Stimulated activated CD8-positive, alpha-beta memory T cell treated with anti-CD3 and anti-CD28 coated beads, Interleukin-7, amount 100 ng/mL, for 4 hours (primary cell): ENCODE measurements around the gene EN2.
"Not testable (repeated sequence)": the region's sequence is repeated elsewhere in the genome, so short reads cannot be mapped to it uniquely, and the experiment has no call there.

Source experiments
- DNase-seq, 2 donors: peaks; one replicate each; pipeline ENCODE4 v3.0.0-alpha.2; 2020; ENCODE audit warnings: low read depth in 2 of 2

The EN2 gene

DNA sequence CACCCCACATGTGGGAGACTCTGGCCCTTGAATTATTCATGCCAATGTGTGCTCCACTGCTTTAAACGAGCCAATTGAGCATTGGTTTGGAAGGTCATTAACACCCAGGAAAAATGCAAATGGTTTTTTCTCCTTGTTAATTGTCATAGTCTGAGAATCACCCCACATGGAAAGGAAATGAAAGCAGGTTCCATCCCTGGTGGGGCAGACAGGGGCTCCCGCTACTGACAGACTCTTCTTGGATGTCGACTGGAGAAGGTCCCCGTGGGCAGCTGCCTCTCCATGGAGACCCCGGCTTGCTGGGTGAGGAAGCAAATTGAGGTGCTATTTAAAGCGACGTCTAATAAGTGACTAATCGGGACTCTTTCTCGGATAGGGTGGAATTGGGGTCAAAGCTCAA is 32.0 kb upstream of the EN2 start:
- no peak for DNase-seq

DNA sequence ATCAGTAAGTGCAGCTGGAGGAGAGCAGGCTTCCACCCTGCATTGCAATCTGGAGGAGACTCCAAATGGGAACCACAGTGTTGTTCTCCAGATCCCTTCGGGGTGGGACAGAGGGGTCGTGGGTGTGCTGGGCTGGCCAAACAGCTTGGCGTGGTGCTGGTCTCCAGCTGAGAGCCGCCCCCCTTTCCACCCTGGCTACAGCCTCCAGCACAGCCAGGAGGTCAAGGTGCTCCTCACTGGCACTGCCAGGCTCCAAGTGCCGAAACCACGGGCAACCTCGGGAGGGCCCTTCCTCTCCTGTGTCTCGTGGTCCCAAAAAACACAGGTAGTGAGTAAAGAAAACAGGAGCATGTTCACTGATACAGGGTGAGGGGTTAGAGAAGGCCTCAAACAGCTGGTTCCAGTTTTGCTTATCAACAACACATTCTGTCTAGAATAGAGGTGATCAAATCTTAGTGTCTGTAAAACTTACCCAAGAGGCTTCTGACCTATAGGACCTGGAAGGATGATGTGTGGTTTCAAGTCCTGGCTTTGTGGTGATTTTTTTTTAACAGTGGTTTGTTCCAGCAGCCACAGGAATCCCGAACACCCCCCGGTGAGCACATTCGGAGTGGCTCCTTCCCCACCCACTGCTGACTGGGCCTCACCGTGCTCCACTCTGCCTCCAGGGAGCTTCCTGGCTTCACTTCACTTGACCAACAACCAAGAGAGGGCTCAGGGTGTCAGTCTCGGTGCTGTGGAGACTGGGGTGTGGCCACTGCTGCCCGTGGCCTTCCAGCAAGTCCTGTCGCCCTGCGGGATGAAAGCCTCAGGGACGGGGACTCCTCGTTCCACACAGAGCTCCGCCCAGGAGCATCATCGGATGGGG is 31.2 kb upstream of the EN2 start:
- DNase-seq: no peak

DNA sequence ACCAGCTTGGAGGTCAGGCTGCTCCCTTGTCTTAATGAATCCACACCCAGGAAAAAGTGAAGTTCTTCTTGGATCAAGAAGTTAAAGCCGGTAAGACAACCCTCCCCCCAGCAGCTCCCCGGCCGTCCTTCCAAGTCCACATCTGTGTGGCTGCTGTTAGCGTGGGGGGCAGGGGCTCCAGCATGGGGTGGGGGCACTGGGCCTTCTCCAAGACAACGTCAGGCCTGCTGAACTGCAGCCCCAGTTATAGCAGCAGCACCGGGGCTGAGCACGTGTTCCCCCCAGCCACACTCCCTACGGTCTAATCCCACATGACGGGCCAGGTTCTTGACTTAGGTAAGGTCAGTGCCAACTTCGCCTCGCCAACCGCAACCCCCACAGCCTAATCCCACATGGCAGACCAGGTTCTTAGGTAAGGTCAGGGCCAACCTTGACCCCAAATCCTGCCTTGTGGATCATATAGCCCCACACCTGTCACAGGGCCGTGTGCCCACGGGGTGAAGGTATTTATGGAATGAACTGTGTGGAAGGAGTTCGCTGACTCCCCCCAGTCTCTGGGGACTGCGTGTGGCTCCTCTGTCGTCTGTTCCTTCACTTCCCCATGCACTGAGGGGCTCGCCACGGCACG is 30.4 kb upstream of the EN2 start:
- no peak for DNase-seq

DNA sequence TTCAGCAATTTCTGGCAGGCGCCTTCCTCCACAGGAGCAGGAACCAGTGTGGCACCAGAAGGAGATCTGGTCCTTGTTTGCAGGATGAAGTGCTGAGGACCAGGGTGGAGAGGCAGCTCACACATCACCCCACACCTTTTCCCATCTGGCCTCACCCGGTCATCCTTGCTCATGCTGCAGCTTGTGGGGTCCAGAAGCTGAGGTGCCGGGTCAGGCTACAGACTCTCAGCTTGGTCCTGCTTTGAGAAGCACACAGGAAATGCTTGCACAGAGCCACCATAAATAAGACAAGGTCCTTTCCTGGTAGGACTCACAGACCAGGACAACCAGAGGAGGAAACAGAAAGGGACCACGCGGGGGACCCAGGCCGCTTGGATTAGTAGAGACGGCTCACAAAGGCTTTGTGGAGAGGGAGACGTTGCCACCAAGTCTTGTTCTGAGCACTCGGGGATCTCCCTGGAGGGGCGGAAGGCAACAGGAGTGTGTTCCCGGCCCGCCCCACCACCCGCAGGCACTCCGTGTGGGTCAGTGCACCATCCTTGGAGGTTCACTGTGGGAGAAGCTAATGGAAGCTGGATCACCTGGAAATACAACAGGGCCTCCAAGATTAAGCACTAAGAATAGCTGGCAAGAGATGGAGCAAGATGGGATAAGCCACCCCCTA is 29.6 kb upstream of the EN2 start:
- no peak for DNase-seq

DNA sequence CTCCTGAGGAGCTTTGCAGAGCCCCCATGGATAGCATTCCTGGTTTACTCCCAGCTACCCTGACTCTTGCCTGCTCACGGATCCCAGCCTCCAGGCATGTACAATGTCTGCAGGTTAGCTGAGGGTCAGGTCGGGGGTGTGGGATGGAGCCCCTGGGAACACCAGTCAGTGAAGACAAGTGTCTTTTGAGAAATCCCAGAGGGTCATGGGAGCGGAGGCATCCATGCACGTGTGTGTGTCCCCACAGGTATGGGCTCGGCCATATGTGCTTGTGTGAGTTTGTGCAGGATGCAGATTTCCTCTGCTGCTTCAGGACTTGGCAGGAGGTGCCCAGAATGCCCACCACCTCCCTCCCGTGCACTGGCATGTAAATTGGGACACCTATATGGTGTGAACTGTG is 28.3 kb upstream of the EN2 start:
- DNase-seq: no peak

DNA sequence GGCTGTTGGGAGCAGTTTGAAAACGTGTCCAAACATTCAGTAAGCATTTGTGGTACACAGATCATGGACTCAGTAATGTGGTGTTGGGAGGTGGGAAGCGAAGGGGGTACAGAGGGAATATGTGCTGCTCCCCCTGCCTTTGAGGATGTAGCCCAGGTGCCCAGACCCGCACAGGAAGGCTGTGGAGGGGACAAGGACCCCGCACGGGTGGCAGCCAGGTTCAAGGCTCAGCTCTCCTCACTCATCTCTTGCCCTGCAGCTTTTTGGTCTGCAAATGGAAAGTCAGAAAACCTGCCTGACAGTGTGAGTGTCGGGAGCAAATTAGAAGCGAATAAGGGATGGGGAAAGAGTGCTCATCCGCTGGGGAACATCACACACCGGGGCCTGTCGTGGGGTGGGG is 27.3 kb upstream of the EN2 start:
- DNase-seq: no peak

DNA sequence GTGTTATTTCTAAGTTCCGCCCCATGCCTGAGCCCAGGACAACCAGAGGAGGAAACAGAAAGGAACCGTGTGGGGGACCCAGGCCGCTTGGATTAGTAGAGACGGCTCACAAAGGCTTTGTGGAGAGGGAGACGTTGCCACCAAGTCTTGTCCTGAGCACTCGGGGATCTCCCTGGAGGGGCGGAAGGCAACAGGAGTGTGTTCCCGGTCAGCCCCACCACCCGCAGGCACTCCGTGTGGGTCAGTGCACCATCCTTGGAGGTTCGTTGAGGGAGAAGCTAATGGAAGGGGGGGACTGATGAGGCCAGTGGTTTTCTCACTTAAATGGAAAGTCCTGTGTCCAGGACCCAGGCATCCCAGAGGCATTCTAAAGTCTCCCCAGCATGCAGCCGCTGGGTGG is 26.7 kb upstream of the EN2 start:
- no peak for DNase-seq

DNA sequence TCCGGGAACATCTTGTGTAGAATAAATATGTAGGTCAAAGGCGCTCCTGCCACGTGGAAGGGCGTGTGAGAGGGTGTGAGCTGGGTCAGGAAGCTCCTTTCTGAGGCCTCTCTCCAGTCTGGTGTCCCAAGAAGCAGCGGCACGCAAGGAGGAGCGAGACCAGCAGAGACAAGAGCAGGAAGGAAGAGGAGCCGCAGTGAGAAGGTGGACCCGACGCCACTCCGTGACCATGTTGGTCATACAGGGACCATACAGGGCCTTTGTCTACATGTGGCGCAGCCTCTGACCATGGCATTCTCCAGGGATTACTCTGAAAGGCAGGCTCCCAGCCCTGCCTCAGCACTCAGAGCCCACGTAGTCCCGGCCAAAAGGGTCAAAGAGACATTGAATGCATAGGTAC is 26.2 kb upstream of the EN2 start:
- no peak for DNase-seq

DNA sequence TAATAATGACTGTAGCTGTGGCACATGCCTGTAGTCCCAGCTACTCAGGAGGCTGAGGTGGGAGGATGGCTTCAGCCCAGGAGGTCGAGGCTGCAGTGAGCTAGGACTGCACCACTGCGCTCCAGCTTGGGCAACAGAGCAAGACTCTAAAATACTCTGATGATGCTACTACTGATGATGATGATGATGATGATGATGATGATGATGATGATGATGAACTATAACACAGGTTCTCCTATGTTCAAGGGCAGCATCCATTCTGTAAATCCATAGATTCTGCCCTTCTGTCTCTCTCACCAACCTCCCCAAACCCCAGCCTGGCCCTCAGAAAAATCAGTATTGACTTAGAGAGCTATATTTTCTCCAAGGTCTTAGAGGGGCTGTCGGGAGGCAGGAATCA is 22.8 kb upstream of the EN2 start:
- DNase-seq: no peak

DNA sequence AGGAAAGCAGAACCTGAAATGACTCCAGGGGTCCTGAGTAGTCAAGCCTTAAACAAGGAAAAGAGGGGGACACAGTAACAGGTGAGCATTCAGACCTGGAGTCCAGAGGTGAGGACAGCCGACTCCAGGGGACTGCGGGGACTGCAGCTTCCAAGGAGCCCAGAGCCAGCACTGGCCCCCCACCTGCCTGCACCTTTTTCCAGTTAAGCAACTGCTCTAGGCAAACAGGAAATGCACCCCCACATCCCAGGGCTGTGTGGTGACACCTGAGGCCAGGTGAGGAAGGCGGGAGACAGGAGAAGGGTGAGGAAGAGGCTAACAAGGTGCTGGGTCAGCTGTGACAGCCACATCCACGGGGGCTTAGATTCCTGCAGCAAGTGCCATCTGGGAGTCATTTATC is 20.1 kb upstream of the EN2 start:
- DNase-seq: no peak

DNA sequence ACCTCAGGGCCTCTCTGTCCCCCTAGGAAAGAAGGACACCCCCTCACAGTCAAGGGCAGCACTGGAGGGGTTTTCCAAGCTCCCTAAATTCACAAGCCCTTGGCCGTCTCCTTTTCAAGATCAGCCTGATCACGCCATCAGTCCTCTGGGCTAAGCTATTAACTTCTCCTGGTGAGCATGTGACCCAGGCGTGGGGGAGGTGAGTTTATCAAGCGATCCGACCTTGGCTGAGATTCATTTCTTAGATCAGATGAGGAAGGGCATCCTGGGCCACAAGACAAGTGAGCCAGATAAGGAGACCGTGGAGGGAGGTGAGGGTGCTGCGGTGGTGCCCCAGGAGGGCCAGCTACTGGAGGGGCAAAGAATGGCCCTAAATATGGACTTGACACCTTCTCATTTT is 19.2 kb upstream of the EN2 start:
- DNase-seq: no peak

DNA sequence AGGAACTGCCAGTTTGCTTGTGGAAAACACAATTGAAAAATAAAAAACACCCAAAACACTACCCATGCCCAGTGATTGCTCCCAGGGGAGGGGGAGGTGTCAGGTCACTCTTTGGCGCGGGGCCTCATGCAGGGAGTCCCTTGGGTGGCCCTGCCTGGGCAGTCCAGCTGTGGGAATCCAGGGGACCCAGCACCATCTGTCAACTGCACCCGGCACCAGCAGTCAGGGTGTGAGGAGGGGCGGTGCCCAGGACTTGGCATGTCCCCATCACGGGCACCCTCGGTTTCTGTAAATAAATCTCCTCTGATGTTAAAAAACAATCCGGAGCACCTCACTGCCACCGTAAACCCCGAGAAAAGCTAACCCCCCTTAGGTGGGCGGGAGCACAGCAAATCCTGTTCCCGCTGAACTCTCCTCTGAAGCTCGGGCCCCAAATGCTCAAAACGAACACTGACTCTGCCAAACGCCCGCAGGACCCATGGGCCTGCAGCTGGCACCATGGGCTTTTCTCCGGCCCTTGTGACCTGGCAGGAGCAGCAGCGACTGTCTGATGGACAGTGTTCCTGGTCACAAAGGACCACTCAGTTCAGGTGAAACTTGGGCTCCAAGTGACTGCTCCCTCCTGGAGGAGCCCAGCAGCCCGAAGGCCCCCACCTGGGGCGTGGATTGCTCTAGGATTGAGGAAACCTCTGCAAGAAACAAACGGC is 18.5 kb upstream of the EN2 start:
- no peak for DNase-seq

DNA sequence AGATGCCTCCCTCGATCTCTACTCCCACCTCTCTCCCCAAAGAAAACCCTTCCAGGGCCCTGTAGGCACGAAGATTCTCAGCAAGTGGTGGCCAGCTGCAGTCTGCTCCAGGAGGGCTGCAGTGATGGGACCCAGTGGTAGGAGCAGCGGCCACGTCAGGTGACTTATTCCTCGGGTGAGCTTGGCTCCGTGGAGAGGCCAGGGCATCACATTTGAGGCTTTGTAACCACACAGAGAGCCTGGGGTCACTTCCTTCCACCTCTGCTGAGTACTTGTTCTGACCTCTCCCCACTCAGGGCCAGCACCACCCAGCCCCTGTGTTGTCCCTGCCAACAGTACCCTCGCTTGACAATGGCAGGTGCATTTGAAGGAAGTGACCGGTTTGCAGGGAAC is 17.9 kb upstream of the EN2 start:
- DNase-seq: no peak

DNA sequence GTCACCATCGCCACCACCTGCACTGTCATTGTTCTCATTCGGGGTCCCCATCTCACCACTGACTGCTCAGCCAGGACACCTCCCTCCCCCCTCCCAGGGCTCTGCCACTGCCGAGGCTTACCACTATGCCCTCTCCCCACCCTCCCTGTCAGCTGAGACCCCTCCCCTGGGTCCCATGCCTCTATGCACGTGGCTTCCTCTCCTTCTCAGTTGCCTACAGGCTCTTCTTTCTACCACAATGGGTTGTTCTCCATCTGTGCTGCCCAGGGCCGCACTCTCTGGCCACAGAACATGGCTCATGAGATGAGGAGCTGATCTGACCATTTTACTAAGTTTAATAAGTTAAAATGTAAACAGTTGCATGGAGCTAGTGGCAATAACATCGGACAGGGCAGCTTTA is 16.1 kb upstream of the EN2 start:
- DNase-seq: no peak

DNA sequence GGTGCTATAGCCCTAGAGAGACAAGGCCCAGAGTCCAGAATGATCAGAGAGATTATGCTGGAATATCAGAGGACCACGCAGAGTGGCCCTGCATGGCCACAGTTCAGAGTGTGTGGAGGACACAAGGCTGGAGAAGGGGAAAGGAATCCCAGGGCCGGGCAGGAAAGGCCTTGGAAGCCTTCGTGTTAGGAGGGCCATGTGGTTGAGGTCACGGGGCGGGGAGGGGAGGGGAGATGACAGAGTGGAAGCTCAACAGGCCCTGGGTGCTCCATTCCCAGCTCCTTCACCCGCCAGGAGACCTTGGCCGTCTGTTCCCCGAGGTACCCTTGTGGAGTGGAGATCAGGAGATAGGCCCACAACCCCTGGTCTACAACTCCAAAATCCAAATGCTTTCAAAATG is 13.2 kb upstream of the EN2 start:
- no peak for DNase-seq

DNA sequence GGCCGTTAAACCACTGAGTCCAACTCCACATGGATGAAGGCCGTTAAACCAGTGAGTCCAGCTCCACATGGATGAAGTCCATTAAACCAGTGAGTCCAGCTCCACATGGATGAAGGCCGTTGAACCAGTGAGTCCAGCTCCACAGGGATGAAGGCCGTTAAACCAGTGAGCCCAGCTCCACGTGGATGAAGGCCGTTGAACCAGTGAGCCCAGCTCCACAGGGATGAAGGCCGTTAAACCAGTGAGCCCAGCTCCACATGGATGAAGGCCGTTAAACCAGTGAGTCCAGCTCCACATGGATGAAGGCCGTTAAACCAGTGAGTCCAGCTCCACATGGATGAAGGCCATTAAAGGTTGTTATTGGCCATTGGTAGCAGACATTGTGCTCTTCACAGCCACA is 12.3 kb upstream of the EN2 start:
- not testable (repeated sequence) for DNase-seq

DNA sequence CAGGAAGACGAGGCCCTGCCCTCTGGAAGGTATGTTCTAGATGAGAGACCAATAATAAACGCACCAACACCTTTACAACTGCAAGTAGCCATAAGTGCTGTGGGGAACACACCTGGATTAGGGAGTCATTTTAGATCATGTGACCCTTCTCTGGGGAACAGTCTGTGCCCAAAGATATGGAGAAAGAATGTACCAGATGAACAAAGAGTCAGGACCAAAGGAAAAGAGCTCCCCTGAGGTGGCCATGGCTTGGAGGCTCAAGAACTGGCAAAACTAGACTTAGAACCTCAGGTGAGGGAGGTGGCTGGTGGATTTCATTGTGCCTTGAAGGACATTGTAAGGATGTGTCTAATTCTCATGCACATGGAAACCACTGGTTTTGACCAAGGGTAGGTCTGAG is 10.3 kb upstream of the EN2 start:
- no peak for DNase-seq

DNA sequence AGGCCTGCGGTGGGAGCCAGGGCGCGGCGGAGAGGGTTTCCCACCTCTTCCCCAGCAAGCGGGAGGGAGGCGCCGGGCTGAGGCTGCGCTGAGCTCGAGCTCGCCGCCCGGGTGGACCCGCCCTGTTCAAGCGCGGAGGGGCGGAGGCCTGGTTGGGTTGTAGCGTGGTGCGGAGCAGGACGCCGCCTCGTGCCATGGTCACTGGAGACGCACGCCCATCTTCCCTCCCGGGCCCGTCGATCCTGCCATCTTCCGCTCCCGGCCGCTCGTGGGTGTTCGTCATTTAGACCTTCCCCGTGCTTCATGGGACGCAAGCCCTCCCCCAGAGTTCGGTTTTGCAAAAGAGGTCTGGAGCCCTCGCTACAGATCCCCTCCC is 9.3 kb upstream of the EN2 start:
- DNase-seq: no peak

DNA sequence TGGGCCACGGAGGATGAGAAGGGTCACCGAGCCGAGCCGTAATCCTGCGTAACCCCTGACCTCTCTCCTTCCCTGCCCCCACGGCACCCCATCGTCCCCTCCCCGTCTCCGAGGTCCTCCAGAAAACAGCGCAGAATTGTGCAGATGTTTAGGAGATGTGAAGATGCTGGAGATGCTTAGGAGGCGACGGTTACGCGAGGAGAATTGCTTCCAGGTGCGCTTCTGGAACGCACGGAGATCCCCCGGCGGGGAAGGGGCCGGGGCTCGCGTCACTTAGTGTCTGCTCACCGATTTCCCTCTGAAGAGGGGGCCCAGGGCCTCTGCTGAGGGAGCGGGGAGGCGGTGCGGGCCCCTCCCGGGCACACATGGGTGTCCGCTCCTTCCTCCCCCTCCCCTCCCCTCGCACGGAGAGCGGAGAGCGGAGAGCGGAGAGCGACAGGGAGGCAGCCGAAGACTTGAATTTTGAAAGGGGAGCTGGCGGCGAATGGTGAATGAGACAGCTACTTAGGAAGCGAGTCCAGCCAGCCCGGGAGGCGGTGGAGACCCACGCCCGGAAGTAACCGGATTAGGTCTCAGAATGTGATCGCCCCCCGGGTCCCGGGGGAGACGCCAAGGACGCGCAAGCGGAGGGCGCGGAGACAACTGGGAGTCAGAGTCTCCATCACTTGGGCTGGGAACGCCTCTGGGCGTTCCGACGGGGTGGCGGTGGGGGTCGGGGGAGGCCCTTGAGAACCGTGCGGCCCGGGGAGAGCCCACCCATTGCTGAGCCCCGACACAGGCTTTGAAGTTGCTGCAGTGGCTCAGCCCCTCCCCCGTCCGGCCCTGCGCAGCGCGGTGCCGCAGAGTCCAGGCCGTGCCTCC is 8.7 kb upstream of the EN2 start:
- no peak for DNase-seq

DNA sequence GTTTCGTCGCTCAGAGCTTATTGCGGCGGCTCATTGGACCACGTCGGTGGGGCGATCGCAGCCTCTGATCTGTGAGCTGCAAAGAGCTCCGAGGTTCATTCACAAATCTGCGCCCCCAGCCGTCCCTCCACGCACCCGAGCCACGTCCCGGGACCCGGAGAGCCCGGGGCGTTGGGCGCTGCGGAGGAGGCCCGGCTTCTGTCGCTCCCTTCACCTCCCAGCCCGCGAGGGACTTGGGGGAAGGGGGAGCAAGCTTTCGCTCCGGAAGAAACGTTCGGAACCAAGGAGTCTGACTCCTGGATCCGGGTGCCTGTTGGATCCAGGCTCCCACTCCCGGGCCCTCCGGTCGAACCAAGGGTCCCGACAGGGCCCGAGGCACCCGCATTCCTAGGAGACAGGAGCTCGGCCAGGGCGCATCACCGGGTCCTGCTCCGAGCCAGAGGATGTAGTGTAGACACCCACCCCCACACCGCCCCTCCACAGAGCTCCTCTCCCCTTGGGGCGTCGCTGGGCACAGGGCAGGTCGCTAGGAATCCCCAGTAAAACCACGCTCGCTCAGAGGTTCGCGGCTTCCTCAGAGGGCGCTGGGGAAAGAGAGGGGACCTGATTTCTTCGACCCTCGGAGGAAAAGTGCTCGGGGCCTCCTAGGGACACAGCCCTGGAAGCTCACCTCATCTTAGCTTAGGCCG is 7.9 kb upstream of the EN2 start:
- no peak for DNase-seq

DNA sequence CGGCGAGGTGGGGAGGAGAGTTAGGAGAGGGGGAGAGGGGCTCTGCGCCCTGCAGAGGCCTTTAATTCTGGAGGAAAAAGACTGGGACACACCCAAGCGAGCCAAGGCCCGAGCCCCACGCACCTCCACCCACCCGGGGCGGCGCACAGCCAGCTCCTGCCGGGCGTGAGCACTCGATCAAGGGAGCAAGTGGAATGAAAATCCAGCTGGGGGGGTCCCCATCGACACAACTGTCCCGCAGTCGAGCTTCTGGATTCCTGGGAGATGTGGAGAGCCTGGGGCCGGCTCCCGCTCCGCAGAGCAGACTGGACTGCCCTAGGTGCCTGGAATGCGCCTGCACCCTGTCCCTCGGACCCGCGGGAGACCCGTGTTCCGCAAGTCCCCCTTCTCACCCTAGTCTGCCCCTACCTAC is 7.4 kb upstream of the EN2 start:
- no peak for DNase-seq
